ENCODE data around the gene TOX2. TPM values are rescaled to one million over a fixed set of nuclear protein-coding genes. Genes with fewer than 3 reads are reported as not detected.

Gene TOX2
- total RNA-seq, 4 donors from 2014 or later = 3.4 to 7.7 (median 5.2) TPM

DNA sequence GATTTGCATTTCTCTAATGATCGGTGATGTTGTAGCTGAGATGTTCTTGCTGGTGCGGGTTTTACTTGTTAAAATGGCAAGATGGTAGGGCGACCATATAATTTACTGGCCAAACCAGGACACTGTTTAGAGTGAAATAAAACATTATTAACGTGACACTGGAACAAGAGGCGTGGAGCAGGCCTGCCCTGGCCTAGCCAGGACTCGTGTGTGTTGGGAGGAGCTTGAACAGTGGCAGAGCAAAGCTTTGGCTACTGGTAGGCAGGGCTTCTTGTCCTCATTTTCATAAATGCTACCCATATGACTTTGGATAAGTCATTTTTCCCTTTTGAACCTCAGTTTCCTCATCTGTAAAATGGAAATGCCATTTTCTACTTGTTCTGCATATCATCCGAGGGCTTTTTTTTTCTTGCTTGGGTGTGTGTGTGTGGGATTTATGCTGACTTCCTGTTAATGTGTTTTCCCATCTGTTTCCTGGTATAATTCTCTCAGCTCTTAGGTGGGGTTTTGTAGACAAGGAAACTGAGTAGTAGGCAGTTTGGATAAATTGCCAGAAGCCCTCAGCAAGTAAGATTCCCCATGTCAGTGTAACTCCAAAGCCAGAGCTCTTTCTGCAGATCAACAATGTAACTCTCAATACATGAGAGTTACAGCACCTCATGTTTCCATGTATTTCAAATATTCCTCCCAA lies 81.7 kb downstream of the TOX2 start:
- no peaks in the 10 kb centered on the region for H3K36me3 ChIP-seq
- H3K9me3 ChIP-seq = no peaks in the 10 kb centered on the region
- intact Hi-C loops (cut with DNase I) = no loop called here
- H3K27me3 ChIP-seq = no peaks in the 10 kb centered on the region
- no peak overlapping the region for H3K27ac ChIP-seq
- H3K4me3 ChIP-seq (replicated peaks in 1 of 3) = no peak overlapping the region
- no peaks in the 10 kb centered on the region for H3K4me1 ChIP-seq
- no peak for DNase-seq
- WGBS, 2 donors = 87 to 92% methylated on average over 7 of the region's 7 CpGs
- no peak for TF ChIP-seq POLR2A (IDR thresholded peaks at IDR 0.05)
- TF ChIP-seq, protein P1, sequence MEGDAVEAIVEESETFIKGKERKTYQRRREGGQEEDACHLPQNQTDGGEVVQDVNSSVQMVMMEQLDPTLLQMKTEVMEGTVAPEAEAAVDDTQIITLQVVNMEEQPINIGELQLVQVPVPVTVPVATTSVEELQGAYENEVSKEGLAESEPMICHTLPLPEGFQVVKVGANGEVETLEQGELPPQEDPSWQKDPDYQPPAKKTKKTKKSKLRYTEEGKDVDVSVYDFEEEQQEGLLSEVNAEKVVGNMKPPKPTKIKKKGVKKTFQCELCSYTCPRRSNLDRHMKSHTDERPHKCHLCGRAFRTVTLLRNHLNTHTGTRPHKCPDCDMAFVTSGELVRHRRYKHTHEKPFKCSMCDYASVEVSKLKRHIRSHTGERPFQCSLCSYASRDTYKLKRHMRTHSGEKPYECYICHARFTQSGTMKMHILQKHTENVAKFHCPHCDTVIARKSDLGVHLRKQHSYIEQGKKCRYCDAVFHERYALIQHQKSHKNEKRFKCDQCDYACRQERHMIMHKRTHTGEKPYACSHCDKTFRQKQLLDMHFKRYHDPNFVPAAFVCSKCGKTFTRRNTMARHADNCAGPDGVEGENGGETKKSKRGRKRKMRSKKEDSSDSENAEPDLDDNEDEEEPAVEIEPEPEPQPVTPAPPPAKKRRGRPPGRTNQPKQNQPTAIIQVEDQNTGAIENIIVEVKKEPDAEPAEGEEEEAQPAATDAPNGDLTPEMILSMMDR (IDR thresholded peaks at IDR 0.05) = no peak

DNA sequence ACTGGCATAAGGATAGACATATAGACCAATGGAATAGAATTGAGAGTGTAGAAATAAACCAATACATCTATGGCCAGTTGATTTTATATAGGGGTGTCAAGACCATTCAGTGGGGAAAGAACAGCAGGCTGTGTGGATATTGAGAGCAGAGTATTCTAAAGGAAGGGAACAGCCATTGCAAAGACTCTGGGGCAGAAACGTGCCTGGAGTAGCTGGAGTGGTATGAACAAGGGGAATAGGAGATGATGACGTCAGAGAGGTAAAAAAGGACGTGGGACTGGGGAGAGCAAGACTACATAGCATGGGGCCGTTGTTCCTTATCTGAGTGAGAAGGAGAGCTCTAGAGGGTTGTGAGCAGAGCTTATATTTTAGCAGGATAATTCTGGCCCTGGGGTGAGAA lies 85.2 kb downstream of the TOX2 start:
- TF ChIP-seq, protein P1 (IDR thresholded peaks at IDR 0.05) = no peak
- TF ChIP-seq POLR2A (IDR thresholded peaks at IDR 0.05) = no peak
- WGBS, 2 donors = 63 to 78% methylated on average over 4 of the region's 4 CpGs

DNA sequence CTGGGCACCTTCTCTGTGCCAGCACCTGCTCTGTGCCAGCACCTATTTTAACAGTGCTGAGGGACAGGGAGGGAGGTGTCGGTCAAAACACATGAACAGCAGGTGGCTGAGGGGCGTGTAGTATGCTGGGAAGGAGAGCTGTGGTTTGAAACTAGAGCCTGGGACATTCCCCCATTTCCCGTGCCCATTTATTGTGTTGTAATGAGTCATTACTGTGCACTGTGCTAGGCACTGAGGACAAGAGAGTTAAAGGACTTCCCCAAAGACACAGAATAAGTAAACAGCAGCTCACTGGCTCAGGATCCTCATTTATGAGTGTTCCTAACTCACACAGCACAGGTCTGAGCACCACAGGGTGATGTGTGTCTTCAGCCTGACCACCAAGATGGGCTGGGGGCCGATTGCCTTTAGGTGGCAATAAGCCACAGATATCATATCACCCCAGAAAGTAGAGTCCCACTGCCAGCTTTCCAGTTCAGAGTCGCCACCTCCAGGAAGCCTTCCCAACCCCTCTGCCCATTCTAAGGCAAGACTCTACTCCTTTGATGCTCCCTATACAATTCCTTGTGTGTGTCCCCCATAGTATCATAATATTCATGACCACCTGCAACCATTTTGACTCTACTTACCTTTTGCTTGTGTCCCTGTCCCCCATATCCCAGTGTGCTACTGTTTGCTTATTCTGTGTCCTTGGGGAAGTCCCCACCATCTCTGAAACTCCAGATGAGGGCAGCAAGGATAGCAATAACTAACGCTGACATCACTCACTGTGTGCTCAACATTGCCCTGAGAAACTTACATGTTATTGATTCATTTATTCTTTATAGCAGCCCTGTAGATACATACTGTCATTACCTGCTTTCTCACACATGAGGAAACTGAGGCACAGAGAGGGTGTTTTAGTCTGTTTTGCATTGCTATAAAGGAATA lies 87.3 kb downstream of the TOX2 start:
- H3K27ac ChIP-seq = no peak overlapping the region
- H3K4me3 ChIP-seq (replicated peaks in 1 of 3) = no peak overlapping the region
- TF ChIP-seq POLR2A (IDR thresholded peaks at IDR 0.05) = no peak
- TF ChIP-seq, protein P1 (IDR thresholded peaks at IDR 0.05) = no peak
- intact Hi-C loops (cut with DNase I) = no loop called here
- H3K27me3 ChIP-seq = no peaks in the 10 kb centered on the region
- H3K4me1 ChIP-seq = no peaks in the 10 kb centered on the region
- H3K36me3 ChIP-seq = no peaks in the 10 kb centered on the region
- no peak for DNase-seq
- 81 to 85% methylated on average over 6 of the region's 6 CpGs for WGBS, 2 donors
- no peaks in the 10 kb centered on the region for H3K9me3 ChIP-seq

More for the DNA sequence above, 85.2 kb downstream of the TOX2 start:
- intact Hi-C loops (cut with DNase I) = no loop called here
- Histone ChIP-seq H3K27me3 (no peaks in the 10 kb centered on the region), H3K36me3 (no peaks in the 10 kb centered on the region), H3K4me1 (no peaks in the 10 kb centered on the region), H3K4me3 (replicated peaks in 1 of 3) (no peak overlapping the region), H3K9me3 (no peaks in the 10 kb centered on the region), H3K27ac (no peak overlapping the region)
- DNase-seq = no peak

DNA sequence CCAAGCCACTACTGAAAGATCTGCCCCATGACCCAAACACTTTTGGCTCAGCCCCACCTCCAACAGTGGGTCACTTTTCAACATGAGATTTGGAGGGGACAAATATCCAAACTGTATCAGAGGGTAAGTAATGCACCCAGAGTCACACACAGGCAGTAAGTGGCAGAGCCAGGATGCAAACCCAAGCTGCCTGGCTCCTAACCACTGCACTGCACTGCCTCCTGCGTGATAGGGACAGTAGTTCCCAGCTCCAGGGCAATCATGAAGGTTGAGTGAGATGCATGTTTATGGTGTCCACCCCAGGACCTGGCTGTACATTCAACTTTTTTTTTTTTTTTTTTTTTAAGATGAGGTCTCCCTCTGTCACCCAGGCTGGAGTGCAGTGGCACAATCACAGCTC lies 88.2 kb downstream of the TOX2 start:
- no peaks in the 10 kb centered on the region for H3K9me3 ChIP-seq
- no peaks in the 10 kb centered on the region for H3K4me1 ChIP-seq
- no peaks in the 10 kb centered on the region for H3K36me3 ChIP-seq
- TF ChIP-seq, protein P1 (IDR thresholded peaks at IDR 0.05) = no peak
- TF ChIP-seq POLR2A (IDR thresholded peaks at IDR 0.05) = no peak
- no peaks in the 10 kb centered on the region for H3K27me3 ChIP-seq
- H3K27ac ChIP-seq = no peak overlapping the region
- H3K4me3 ChIP-seq (replicated peaks in 1 of 3) = no peak overlapping the region
- no peak for DNase-seq
- WGBS, 2 donors = 81 to 93% methylated on average over 1 of the region's 1 CpG
- intact Hi-C loops (cut with DNase I) = no loop called here

DNA sequence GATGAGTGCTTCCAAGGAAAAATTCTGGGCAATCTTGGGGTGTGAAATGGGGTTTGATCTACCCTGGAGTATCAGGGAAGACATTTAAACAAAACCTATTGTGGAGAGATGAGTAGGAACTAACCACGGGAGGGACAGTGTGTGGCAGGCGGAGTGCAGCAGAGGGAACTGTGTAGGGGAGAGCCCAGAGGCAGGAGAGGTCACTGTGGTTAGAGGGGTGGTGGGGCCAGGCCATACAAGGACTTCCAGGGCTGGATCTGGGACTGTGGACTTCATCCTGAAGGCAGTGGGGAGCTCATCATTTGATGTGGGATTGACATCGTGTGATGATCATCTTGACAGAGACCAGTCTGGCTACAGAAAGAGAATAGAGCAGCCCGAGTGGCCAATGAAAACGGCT lies 89.0 kb downstream of the TOX2 start:
- H3K27ac ChIP-seq = no peak overlapping the region
- no peaks in the 10 kb centered on the region for H3K27me3 ChIP-seq
- H3K4me3 ChIP-seq (replicated peaks in 1 of 3) = no peak overlapping the region
- intact Hi-C loops (cut with DNase I) = no loop called here
- H3K36me3 ChIP-seq = no peaks in the 10 kb centered on the region
- H3K9me3 ChIP-seq = no peaks in the 10 kb centered on the region
- 89 to 90% methylated on average over 5 of the region's 5 CpGs for WGBS, 2 donors
- no peak for DNase-seq
- TF ChIP-seq, protein P1 (IDR thresholded peaks at IDR 0.05) = no peak
- no peak for TF ChIP-seq POLR2A (IDR thresholded peaks at IDR 0.05)
- no peaks in the 10 kb centered on the region for H3K4me1 ChIP-seq

Data from thyroid gland (tissue), 4 donors.